Keratinocyte (primary cell): ENCODE results near the gene ELMO3. TPM values are rescaled to one million over a fixed set of nuclear protein-coding genes. Genes with fewer than 3 reads are reported as not detected.

Source experiments
- DNase-seq: peaks from one replicate; pipeline ENCODE4 v3.0.0-alpha.2; 2011; ENCODE audit warnings: low read depth, missing footprints, low spot score
- FAIRE-seq: peaks from 2 replicates; lab custom pipeline; 2011; peaks lifted over from hg19 to GRCh38; lab: Jason Lieb, UNC
- H2AFZ ChIP-seq: 2 replicates; pipeline ENCODE4 v1.6.0; 2012; ENCODE audit warnings: low read length, control low read depth, inconsistent platforms; ENCODE audit not compliant: control insufficient read depth
- H3K27ac ChIP-seq: 2 replicates; pipeline ENCODE4 v1.5.1; 2011; ENCODE audit warnings: low read length; ENCODE audit not compliant: control insufficient read depth, insufficient read depth
- H3K27me3 ChIP-seq: 3 replicates; pipeline ENCODE4 v1.6.0; 2011; ENCODE audit warnings: low read length; ENCODE audit not compliant: control insufficient read depth, insufficient read depth; ENCODE audit errors: extremely low read depth
- H3K36me3 ChIP-seq, 2 experiments: 2 replicates in 1 of 2; 3 replicates in 1 of 2; pipeline ENCODE4 v1.5.1; 2011; ENCODE audit warnings: low read length in 2 of 2, mild to moderate bottlenecking in 1 of 2; ENCODE audit not compliant: control insufficient read depth in 2 of 2, insufficient read depth in 2 of 2; ENCODE audit errors: extremely low read depth in 1 of 2
- H3K4me1 ChIP-seq: 3 replicates; pipeline ENCODE4 v1.5.1; 2011; ENCODE audit warnings: low read length; ENCODE audit not compliant: control insufficient read depth, insufficient read depth; ENCODE audit errors: extremely low read depth
- H3K4me2 ChIP-seq: 3 replicates; pipeline ENCODE4 v1.6.0; 2011; ENCODE audit warnings: low read depth, low read length; ENCODE audit not compliant: control insufficient read depth, insufficient read depth; ENCODE audit errors: extremely low read depth
- H3K4me3 ChIP-seq, 3 experiments: fragments of 200-600 bp in 1 of 3; sonication (generic) in 1 of 3; 2 replicates in 2 of 3; 3 replicates in 1 of 3; pipeline ENCODE4 v1.5.1; 2011 to 2016; ENCODE audit warnings: low read length in 3 of 3, mild to moderate bottlenecking in 3 of 3, control low read depth in 2 of 3, inconsistent platforms in 1 of 3, low read depth in 1 of 3, mixed read lengths in 1 of 3, mixed run types in 1 of 3, moderate library complexity in 1 of 3; ENCODE audit not compliant: control insufficient read depth in 2 of 3, insufficient read depth in 2 of 3; ENCODE audit errors: extremely low read depth in 1 of 3
- H3K79me2 ChIP-seq: 2 replicates; pipeline ENCODE4 v1.6.0; 2012; ENCODE audit warnings: low read length; ENCODE audit not compliant: control insufficient read depth, insufficient read depth
- H3K9ac ChIP-seq: 3 replicates; pipeline ENCODE4 v1.6.0; 2011; ENCODE audit warnings: low read length; ENCODE audit not compliant: control insufficient read depth, insufficient read depth; ENCODE audit errors: extremely low read depth
- H3K9me1 ChIP-seq: 3 replicates; pipeline ENCODE4 v1.6.0; 2011; ENCODE audit warnings: low read length; ENCODE audit not compliant: control insufficient read depth, insufficient read depth; ENCODE audit errors: extremely low read depth
- H3K9me3 ChIP-seq: 2 replicates; pipeline ENCODE4 v1.5.1; 2012; ENCODE audit warnings: low read depth, low read length; ENCODE audit not compliant: control insufficient read depth
- H4K20me1 ChIP-seq: 3 replicates; pipeline ENCODE4 v1.6.0; 2011; ENCODE audit warnings: low read length; ENCODE audit not compliant: control insufficient read depth, insufficient read depth; ENCODE audit errors: extremely low read depth
- EZH2 ChIP-seq: IDR thresholded peaks from one replicate; pipeline ENCODE4 v1.6.1; 2012; ENCODE audit warnings: inconsistent platforms, mild to moderate bottlenecking, low read length, moderate library complexity
- dilution Hi-C: fragments of 300-500 bp; cut with MboI; formaldehyde crosslinking; loops from one replicate; pipeline ENCODE4 v1.7.0; 2020; ENCODE audit warnings: low sequenced_read_pairs; ENCODE audit not compliant: extremely low pct_ligation_motif_present
- polyA plus RNA-seq, 5 experiments: library from polyadenylated mRNA; depleted of rRNA in 3 of 5; stranded (reverse) in 3 of 5; stranded (forward) in 1 of 5; unstranded in 1 of 5; fragments of >200 nt; gene quantifications; 1 replicate in 1 of 5; 2 replicates in 3 of 5; 3 replicates in 1 of 5; pipeline versions ENCODE4 v1.2.1 to v1.2.3, GENCODE V29; 2011 to 2012; ENCODE audit warnings: missing spikeins in 2 of 5, low read depth in 1 of 5, low replicate concordance in 1 of 5
- TF ChIP-seq, protein P1 (sequence below), 3 experiments: IDR thresholded peaks in 1 of 3; conservative IDR thresholded peaks in 1 of 3; optimal IDR thresholded peaks in 1 of 3; 2 replicates in 2 of 3; 3 replicates in 1 of 3; pipeline versions ENCODE3 to v1.5.1; 2011; ENCODE audit warnings: low read length in 3 of 3, mild to moderate bottlenecking in 3 of 3, moderate library complexity in 2 of 3, control low read depth in 1 of 3, inconsistent platforms in 1 of 3; ENCODE audit not compliant: insufficient read depth in 2 of 3; ENCODE audit errors: extremely low read depth in 1 of 3

Gene ELMO3
- polyA plus RNA-seq, 1 donor (not counting 4 experiments of a cell fraction or from before 2014, with no cell fraction given): 21.0 TPM

DNA sequence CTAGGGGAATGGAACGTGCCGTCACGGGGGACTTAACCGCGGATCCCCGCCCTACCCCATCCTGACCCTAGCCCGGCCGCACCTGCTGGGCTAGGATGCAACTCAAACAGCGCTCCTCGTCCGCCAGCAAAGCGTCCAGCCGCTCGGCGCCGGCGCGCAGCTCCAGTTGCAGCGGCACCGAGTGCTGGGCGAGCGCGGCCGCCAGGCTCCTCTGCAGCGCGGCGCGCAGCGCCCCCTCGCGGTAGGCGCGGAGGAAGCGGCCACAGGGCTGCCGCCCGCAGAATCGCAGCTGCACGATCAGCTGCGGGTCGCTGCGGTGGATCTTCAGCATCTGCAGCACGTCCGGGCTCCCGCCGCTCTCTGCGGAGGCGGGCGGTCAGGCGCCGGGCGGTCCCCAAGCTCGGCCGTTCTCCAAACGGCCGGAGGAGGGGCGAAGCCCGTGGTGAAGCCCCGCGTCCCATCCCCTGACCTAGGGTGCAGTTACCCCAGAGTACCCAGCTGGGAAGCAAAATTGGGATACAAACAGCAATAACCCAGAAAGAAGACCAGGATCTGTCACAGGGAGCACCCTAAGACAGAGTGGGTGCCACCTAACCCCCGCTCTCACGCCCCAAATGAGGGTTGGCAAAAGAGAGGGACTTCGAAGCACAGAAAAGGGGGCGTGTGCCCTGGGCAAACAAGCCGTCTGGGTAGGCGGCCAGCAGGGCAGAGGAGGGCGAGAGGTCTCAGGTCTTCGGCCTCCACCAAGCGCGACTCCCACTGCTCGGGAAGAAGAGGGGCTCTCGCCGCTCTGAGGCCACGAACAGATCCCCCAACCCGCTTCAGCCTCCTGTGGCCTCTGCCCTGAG is 43.4 kb upstream of the ELMO3 start:
- dilution Hi-C loops: no loop called here

DNA sequence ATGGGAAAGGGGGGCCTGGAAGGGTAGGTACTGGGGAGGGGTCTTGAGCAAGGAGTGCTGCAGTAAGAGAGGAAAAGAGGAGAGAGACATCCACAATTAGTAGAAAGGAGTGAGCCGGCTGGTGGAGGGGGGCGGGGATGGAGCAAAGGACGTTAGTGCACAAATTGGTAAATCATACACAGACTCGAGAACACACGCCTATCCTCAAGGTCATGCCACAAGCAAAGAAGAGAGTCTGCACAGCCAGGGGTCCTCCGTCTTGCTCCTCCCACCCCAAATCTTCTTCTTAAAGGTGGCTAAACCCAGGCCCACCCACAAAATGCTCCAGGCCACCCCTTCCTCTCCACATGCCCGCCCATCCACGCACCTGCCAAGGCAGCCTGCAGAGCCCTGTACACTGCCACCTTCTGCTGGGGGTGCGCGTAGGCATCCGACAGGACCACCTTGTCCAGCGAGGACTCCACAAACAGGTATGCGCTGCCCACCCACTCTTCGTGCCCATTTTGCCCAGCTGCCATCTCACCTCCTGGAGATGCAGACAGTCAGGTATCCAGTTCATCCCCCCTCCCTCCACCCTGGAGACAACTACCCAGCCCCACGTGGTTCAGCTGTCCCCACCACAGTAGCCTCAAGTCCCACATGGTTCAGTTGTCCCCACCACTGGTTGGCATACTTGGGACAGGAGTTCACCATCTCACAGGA is 42.6 kb upstream of the ELMO3 start:
- peaks cover 7% of the 10 kb centered on the region for H4K20me1 ChIP-seq
- dilution Hi-C loops: no loop called here
- H3K9me3 ChIP-seq: no peaks in the 10 kb centered on the region
- H3K4me3 ChIP-seq: no peak overlapping the region
- FAIRE-seq (no peak), DNase-seq (no peak)
- no peak overlapping the region for H3K27ac ChIP-seq
- H3K4me2 ChIP-seq: no peak overlapping the region
- H3K79me2 ChIP-seq: no peaks in the 10 kb centered on the region
- no peaks in the 10 kb centered on the region for H3K27me3 ChIP-seq
- H3K36me3 ChIP-seq: peaks cover 0 to 5% of the 10 kb centered on the region in 2 experiments
- no peak overlapping the region for H2AFZ ChIP-seq
- peaks cover 13% of the 10 kb centered on the region for H3K4me1 ChIP-seq
- peaks cover 3% of the 10 kb centered on the region for H3K9me1 ChIP-seq
- no peak for TF ChIP-seq EZH2
- TF ChIP-seq, protein P1, sequence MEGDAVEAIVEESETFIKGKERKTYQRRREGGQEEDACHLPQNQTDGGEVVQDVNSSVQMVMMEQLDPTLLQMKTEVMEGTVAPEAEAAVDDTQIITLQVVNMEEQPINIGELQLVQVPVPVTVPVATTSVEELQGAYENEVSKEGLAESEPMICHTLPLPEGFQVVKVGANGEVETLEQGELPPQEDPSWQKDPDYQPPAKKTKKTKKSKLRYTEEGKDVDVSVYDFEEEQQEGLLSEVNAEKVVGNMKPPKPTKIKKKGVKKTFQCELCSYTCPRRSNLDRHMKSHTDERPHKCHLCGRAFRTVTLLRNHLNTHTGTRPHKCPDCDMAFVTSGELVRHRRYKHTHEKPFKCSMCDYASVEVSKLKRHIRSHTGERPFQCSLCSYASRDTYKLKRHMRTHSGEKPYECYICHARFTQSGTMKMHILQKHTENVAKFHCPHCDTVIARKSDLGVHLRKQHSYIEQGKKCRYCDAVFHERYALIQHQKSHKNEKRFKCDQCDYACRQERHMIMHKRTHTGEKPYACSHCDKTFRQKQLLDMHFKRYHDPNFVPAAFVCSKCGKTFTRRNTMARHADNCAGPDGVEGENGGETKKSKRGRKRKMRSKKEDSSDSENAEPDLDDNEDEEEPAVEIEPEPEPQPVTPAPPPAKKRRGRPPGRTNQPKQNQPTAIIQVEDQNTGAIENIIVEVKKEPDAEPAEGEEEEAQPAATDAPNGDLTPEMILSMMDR (optimal IDR thresholded peaks at IDR 0.05 in 1 of 3, IDR thresholded peaks at IDR 0.05 in 1 of 3, conservative IDR thresholded peaks at IDR 0.05 in 1 of 3; ENCODE audit: extremely low read depth in 1 of 3, insufficient read depth in 2 of 3, low read length in 3 of 3): no peak
- no peak overlapping the region for H3K9ac ChIP-seq

More for the DNA sequence above, 43.4 kb upstream of the ELMO3 start:
- H3K9me1 ChIP-seq: peaks cover 3% of the 10 kb centered on the region
- peak overlapping the region; percentile 41 for H3K4me2 ChIP-seq
- H2AFZ ChIP-seq: no peak overlapping the region
- H3K27ac ChIP-seq: no peak overlapping the region
- no peak overlapping the region for H3K9ac ChIP-seq
- H3K9me3 ChIP-seq: no peaks in the 10 kb centered on the region
- DNase-seq (no peak), FAIRE-seq (no peak)
- no peaks in the 10 kb centered on the region for H3K27me3 ChIP-seq
- H3K79me2 ChIP-seq: no peaks in the 10 kb centered on the region
- peaks cover 11% of the 10 kb centered on the region for H3K4me1 ChIP-seq
- H4K20me1 ChIP-seq: peaks cover 7% of the 10 kb centered on the region
- peaks cover 0 to 5% of the 10 kb centered on the region in 2 experiments for H3K36me3 ChIP-seq
- TF ChIP-seq, protein P1 (optimal IDR thresholded peaks at IDR 0.05 in 1 of 3, IDR thresholded peaks at IDR 0.05 in 1 of 3, conservative IDR thresholded peaks at IDR 0.05 in 1 of 3; ENCODE audit: extremely low read depth in 1 of 3, insufficient read depth in 2 of 3, low read length in 3 of 3): peak; percentile 65 to 93 (median 89)
- TF ChIP-seq EZH2: no peak
- H3K4me3 ChIP-seq: no peak overlapping the region
